HG03095 (cell line): ENCODE measurements around the gene CLK3.
"Not testable (repeated sequence)": the region's sequence is repeated elsewhere in the genome, so short reads cannot be mapped to it uniquely, and the experiment has no call there.

Experiments used
- ATAC-seq: cut with Tn5 transposase; IDR thresholded peaks from one replicate; pipeline ENCODE4 v1.9.1; 2021; ENCODE audit warnings: moderate library complexity; ENCODE audit not compliant: unreplicated experiment

The CLK3 gene

GRCh38 chr15:74615508-74616365 is at the start of gene CLK3:
TSS of gene CLK3 (plus strand) at chr15:74615836. CDS start at chr15:74619197, 3,361 bp downstream.
- peak; percentile 73 for ATAC-seq

DNA sequence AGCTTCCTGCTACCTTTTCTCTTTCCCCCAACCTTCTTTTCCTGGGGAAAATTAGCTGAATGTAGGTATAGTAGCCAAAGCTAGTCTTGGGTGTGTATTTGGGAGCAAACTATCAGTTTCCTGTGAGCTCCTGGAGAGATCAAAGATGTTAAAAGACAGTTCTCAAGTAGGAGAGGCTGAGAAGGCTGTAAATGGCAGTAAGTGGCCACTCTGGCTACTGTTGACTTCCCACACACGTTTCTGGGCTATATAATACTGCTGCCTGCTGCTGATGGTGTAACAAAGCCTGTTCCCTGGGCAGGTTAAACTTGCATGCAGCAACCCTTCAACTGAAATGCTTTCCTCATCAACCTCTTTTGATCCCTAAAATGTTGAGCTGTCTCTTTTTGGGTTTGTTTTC is 47.0 kb upstream of the CLK3 start:
- no peak for ATAC-seq

DNA sequence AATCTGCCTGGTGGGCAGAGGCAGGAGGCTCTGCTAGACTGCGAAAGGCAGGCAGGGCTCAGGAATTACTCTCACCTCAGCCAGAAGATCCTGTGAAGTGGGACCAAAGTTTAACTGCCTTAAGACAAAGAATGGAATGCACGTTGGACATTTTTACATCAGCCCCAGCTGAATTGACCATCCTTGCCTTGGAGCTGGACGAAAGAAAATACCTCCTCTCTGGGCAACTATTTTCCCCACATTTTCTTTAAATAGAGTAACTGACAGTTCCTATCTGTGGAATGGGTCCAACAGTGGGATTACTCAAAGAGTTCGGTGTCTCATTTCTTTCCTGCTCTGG is 45.9 kb upstream of the CLK3 start:
- ATAC-seq = no peak

DNA sequence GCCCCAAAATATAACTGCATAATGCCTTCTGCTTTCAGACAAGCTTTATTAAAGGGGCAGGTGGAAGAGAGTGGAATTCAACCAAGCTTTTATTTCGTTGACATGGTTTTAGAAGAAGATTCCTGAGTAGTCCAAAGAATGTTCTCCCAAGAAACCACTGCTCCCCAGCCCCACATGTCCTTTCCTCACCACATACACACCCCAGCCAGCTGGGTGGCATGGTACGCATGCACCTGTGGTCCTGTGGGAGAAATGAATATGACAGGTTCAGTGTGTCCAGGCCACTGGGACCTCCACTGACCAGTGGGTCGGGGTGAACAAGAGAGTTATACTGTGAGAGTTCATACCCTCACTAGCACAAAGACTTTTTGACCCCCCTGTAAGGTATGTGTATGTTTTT is 44.4 kb upstream of the CLK3 start:
- no peak for ATAC-seq

DNA sequence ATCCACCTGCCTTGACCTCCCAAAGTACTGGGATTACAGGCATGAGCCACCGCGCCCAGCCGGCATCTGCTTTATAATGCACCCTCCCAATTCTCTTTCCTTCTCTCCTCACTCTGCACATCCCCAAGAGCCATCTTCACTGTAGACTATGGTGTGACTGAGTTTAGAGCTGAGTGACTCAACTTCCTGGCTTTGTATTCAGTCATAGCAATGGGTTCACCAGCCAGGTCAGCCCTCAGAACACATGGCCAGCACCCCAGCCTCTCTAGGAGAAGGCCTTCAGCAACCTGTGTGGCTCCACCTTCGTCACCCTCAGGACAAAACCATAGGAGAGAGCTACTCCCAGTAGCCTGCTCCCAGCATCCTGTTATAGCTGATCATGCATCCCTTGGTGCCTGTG is 41.6 kb upstream of the CLK3 start:
- ATAC-seq = no peak

DNA sequence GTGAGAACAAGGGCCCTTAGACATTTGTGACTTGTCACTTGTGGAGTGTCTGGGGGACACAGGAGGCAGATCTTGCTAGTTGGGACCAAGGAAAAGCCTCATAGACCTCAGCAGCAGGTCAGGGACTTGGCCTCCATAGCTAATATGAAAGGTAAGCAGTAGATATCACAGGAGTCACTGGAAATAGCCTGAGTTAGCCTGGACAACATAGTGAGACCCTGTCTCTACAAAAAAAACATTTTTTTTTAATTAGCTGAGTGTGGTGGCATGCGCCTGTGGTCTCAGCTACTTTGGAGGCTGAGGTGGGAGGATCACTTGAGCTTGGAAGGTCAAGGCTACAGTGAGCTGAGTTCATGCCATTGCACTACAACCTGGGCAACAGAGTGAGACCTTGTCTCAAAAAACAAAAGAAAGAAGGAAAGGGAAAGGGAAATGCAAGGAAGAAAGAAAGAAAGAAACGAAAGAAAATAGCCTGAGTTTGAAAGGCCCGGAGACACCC is 37.1 kb upstream of the CLK3 start:
- ATAC-seq = no peak

- ATAC-seq = no peak
Observed at GRCh38 chr15:74579001-74579400, 36.6 kb upstream of the CLK3 start.

GRCh38 chr15:74580538-74581350 is 34.9 kb upstream of the CLK3 start:
- ATAC-seq = no peak

GRCh38 chr15:74584204-74584603 is 31.4 kb upstream of the CLK3 start:
- no peak for ATAC-seq

- no peak for ATAC-seq
Observed at GRCh38 chr15:74584779-74585178, 30.9 kb upstream of the CLK3 start.

- no peak for ATAC-seq
Observed at GRCh38 chr15:74585191-74585590, 30.4 kb upstream of the CLK3 start.

- no peak for ATAC-seq
Observed at GRCh38 chr15:74585857-74586256, 29.8 kb upstream of the CLK3 start.

GRCh38 chr15:74589826-74590225 is 25.8 kb upstream of the CLK3 start:
- no peak for ATAC-seq

- no peak for ATAC-seq
Observed at GRCh38 chr15:74592222-74592621, 23.4 kb upstream of the CLK3 start.

DNA sequence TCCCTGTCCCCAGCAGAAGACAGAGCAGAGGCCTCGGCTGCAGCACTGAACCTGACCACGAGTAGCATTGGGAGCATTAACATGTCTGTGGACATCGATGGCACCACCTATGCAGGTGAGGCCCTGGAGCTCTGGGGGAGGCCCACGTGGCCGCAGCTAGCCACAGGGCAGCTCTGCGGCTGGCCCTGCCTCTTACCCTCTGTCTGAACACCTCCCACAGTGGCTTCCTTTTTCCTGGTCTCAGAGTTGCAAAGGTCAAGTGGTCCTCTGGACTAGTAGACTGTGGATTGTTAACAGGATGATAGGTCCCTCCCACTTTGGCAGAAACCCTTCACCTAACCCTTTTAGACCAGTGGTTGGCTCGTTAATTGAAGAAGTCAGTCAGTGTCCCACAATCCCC is 22.5 kb upstream of the CLK3 start:
- ATAC-seq = no peak

DNA sequence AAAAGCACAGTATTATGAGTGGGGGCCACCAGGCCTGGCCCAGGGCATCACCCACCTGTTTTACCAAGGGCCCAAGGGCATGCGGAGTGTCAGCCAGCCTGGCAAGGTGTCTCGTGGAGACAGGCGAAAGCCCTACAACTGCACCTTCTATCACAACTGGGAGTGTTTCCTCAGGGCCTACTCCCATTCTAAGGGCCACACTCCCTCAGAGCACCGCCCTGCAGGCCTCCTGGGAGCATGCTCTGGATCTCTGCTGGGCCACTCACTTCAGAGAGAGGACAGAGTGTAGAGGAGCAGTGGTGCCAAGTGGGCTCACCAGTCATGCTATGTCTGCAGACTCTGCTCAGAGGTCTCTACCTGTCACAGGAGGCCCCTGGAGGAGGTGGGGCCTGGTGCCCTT is 21.2 kb upstream of the CLK3 start:
- ATAC-seq = no peak

DNA sequence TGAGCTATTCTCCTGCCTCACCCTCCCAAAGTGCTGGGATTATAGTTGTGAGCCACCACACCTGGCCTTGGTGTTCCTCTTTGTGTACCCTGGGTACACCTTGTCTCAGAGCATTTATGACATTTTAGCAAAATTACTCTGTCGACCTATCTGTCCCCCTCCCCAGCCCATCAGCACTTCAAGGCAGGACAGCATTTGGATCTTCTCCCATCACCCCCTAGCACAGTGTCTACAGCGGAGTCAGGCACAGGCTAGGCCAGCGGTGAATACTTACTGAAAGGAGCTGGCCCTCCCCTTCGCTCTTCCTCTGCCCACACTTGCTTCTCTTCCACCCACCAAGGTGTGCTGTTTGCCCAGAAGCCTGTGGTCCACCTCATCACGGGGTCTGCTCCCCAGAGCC is 20.4 kb upstream of the CLK3 start:
- no peak for ATAC-seq

- not testable (repeated sequence) for ATAC-seq
Observed at GRCh38 chr15:74596736-74597135, 18.9 kb upstream of the CLK3 start.

DNA sequence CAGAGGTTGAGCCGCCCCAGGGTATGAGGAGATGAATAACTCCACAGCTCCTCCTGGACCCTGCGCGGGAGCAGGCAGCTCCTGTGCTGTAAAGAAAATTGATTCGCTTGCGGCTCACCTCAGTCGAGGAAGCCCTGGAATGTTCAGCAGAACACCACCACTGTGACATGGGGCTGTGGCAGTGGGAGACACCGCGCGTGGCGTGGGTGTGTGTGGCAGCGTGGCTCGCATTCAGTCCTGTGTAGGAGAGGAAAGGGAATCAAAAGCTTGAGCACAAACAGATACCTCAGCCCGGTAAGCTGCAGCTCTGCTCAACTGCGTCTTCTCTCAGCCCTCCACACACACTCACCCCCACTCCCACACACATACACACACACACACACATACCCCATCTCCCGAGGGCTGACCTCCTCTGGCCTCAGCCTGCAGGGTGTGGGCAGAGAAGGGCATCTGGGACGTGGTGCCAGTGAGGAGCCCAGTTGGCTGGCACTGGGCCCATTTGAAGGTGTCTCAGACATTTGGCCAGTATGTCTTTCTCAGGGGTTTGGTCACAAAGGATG is 18.4 kb upstream of the CLK3 start:
- not testable (repeated sequence) for ATAC-seq

DNA sequence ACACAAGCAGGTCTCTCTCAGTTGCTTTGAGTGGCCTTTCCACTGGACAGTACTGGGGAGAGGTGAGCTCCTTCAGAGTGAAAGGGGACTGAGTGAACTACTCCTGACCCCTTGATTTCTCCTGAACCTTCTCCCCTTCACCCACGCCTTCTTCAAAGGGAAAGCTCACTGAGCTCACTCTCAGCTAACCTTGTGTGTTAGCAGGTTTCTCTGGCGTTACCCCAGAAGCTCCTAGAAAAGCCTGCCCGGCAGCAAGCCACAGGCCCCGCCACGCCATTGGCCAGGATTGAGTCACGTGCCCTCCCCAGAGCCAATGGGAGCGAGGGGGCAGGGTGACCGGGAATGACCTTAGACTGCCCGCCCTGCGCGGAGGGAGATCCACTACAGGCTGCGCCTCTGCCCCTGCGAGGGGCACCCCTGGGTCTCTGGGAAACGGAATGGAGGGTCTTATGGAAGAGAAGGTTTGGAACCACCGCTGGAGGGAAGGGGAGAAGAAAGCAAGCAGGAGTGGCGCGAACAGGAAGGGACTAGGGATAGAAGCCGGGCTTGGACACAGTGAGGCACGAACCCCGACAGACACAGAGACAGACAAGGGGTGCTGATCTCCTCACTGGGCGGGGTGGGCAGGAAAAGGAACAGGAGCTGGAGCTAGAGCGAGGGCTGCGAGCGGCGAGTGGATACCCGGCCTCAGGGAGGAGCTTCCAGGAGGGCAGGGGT is 17.4 kb upstream of the CLK3 start:
- ATAC-seq = peak; percentile 93

DNA sequence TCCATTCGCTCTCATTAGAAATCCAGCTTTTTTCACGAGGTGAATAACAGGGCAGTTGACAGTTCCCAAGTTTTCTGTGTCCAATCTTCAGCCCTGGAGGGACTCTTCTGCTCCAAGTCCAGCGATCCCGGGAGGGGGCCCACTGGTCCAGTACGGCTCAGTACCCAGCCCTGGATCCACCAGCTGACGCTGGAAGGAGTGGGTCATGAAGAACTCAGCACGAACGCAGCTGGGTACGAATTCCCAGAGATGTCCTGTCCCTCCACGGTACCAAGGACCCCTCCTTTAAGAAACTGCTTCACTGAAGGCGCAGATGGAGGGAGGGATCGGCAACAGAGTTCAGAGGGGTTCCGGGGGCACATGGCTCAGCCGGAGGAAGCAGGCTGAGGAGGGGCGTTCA is 16.5 kb upstream of the CLK3 start:
- ATAC-seq = no peak
